VCaP (cell line): ENCODE measurements around the gene SECISBP2.

Source experiments
- H3K27ac ChIP-seq: fragments of 450-650 bp; 2 replicates; pipeline ENCODE4 v1.5.1; 2017
- CTCF ChIP-seq: fragments of 450-650 bp; conservative IDR thresholded peaks from 2 replicates; pipeline ENCODE4 v1.5.1; 2017; ENCODE audit warnings: mild to moderate bottlenecking, moderate library complexity

SECISBP2 gene

GRCh38 chr9:89363921-89364665 lies 45.8 kb downstream of the SECISBP2 start:
- H3K27ac ChIP-seq: no peak overlapping the region
- no peak for TF ChIP-seq CTCF

- TF ChIP-seq CTCF: no peak
- no peak overlapping the region for H3K27ac ChIP-seq
Measured at GRCh38 chr9:89364666-89365531, 46.6 kb downstream of the SECISBP2 start.

- H3K27ac ChIP-seq: no peak overlapping the region
- TF ChIP-seq CTCF: no peak
Measured at GRCh38 chr9:89365532-89365912, 47.2 kb downstream of the SECISBP2 start.

- no peak for TF ChIP-seq CTCF
- no peak overlapping the region for H3K27ac ChIP-seq
Measured at GRCh38 chr9:89366711-89367110, 48.4 kb downstream of the SECISBP2 start.

- TF ChIP-seq CTCF: no peak
Measured at GRCh38 chr9:89367281-89367680, 49.0 kb downstream of the SECISBP2 start.

GRCh38 chr9:89367726-89368437 lies 49.6 kb downstream of the SECISBP2 start:
- TF ChIP-seq CTCF: no peak
- no peak overlapping the region for H3K27ac ChIP-seq

More at GRCh38 chr9:89367281-89367680, 49.0 kb downstream of the SECISBP2 start:
- H3K27ac ChIP-seq: no peak overlapping the region

- no peak for TF ChIP-seq CTCF
- no peak overlapping the region for H3K27ac ChIP-seq
Measured at GRCh38 chr9:89368550-89368949, 50.2 kb downstream of the SECISBP2 start.
